ENCODE data around the gene FUT3.
A peak's percentile ranks its signal among the peaks of the same experiment; 100 is the strongest.

The FUT3 gene

DNA sequence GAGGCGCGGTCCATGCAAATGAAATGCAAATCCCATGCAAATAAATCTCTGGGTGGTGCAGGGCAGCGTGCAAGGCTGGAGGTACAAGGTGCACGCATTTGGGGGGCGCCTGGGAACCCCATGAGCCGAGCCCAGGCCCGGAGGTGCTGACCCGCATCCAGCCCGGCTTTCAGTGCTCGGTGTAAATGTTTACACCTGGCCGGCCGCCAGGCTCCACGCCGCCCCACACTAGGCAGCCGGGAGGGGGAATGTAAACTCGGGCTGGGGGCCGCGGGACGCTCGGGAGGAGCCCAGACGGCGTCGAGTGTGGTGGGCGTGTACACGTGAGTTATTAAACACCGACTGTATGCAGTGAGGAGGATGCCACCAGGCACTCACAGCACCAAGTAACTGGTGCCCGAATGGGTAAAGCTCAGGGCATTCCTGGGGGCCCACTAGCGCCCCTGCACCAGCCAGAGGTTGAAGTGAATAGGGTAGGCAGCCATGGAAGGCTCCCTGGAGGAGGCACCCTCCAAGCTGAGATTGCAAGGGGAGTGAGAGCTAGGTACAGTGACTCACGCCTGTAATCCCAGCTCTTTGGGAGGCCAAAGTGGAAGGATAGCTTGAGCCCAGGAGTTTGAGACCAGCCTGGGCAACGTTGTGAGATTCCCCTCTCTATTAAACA lies 28.9 kb downstream of the FUT3 start:
- DNase-seq = no peak

DNA sequence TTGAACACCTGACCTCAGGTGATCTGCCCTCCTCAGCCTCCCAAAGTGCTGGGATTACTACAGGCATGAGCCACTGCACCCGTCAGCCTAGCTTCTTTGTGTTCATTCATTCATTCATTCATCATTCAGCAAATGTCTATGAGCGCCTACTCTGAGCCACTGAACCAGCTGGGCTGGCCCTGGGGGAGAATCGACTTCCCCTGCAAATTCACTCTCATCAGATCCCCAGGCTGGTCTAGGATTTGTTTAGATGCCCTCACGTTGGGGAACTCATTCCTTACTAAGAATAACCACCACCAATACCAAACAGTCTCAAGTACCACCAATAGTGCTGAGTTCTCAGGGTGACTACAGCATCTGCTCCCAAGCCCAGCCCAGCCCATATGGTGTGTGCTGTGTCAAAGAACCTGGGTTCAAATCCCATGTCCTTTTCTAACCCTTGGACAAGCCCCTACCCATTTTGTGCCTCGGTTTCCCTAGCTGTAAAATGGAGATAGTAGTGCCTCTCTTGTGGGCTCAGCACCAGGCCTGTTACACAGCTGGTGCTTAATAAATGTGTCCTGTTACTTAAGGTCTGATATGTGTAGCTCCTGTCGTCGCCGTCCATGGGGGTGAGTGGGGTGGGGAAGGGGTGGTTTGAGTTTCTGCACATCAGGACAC lies 29.6 kb downstream of the FUT3 start:
- DNase-seq = no peak

- no peak for DNase-seq
Observed at GRCh38 chr19:5820785-5821184, 30.5 kb downstream of the FUT3 start.

- no peak for DNase-seq
Observed at GRCh38 chr19:5818594-5818993, 32.7 kb downstream of the FUT3 start.

- DNase-seq = no peak
Observed at GRCh38 chr19:5817218-5817617, 34.0 kb downstream of the FUT3 start.

DNA sequence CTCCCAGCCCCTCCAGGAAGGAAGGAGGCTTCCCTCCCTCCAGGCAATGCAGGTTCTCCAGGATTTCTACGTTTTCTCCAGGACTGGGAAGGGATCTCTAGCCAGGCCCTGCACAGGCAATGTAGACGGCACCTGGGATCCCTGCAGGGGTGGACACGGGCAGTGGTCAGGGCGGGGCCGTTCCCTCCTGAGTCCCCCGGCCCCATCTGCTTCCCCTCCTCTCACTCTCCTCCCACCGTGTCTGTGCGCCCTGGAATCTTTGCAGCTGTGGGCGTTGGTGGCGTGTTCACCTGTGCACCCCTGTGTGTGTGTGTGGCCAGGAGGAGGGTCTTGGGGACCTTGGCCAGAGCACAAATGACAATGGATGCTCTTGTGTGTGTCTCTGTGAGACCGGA lies 36.4 kb downstream of the FUT3 start:
- no peak for DNase-seq

GRCh38 chr19:5814123-5814851 lies 37.0 kb downstream of the FUT3 start:
- no peak for DNase-seq

- DNase-seq = no peak
Observed at GRCh38 chr19:5811117-5811516, 40.1 kb downstream of the FUT3 start.

DNA sequence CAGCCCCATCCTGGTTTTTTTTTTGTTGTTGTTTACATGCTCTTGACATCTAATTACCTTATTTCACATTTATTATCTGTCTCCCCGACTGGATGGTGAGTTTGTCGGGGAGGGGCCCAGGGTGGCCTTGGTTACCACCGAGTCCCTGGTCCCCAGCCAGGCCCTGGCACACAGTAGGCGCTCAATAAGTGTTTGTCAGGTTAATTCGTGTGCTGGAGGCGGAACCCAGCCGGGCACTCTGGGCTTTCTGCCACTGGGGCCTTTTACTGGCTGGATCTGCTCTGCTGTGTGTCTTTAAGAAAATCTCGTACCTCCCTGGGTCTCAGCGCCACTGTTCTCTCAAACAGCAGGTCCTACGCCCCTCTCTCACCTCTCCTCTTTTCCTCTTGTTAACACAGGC lies 41.8 kb downstream of the FUT3 start:
- DNase-seq = no peak

GRCh38 chr19:5809053-5809452 lies 42.2 kb downstream of the FUT3 start:
- DNase-seq = no peak

GRCh38 chr19:5808120-5808816 lies 43.0 kb downstream of the FUT3 start:
- no peak for DNase-seq

- no peak for DNase-seq
Observed at GRCh38 chr19:5806905-5807304, 44.3 kb downstream of the FUT3 start.

- no peak for DNase-seq
Observed at GRCh38 chr19:5806133-5806489, 45.1 kb downstream of the FUT3 start.

DNA sequence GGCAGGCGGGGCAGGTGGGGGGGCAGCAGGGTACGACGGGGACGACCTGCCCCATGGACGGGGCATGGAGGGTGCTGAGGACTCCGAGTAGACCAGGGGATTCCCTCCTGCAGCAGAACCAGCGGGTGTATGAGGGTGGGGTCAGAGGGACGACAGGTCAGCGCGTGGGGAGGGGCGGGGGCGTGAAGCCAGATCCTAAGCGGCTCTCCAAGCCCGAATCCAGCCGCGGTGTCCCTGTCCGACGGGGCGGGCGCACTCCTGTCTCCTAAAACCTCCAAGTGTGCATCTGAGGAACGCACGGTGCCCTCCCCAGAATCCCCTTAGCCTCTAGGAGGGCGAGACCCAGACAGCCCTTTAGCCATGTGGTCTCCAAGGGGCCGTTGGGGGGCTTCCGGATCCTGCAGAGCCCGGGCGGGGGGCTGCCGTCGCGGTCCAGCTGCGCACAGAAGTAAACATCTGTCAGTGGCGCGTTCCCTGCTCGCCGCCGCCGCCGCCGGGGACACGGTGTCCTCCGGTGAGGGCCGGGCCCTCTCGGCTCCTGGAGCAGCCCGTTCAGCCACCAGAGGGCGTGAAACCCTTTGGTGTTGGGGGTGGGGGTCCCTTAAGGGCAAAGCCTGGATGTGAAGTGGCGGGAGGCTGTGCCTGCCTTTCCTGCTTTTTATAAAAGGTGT lies 45.7 kb downstream of the FUT3 start:
- DNase-seq = peak; percentile 41

DNA sequence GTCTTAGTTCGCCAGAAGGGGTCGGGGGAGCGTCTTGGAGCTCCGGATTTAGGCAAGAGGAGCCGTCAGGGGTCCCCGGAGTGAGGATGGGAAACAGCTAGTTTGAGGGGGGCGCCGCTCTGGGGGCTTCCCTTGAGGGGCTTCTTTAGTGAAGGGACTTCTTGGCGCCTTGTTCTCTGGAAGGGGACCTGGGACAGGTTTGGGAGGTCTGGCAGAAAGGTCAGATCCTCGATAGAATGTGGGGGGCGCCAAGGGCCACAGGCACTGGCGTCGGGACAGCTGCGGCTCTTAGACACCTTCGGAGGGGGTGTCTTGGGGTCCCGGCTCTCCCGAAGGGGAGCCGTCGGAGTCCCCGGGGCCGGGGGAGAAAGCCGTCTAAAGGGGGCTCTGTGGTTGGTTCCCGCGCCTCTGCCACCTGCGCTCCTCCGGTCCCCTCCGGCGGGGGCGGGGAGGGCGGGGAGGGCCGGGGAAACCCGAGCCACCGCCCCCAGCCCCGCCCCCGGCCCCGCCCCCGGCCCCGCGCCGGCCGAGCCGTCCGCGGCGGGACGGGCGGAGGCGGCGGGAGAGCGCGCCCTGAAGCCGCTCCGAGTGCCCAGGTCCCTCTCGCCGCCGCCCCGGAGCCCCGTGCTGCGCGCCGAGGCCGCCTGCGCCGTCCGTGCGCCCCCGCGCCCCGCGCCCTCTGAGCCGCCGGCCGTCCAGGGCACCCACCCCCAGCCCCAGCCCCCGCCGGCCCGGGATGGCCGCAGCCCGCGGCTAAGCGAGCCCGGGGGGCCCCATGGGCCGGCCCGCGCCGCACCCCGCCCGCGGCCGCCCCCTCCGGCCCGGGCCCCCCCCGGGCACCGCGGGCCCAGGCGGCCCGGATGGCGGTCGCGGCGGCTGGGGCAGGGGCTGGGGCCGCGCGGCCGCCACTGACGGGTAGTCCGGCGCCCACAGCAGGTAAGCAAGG lies 46.5 kb downstream of the FUT3 start, which contains the start of gene NRTN:
NRTN (plus strand) TSS at position 552 of the 946 bp plus-strand sequence. CDS start 19,099 bp downstream, outside the sequence.
- no peak for DNase-seq

- peak; percentile 78 for DNase-seq
Observed at GRCh38 chr19:5803752-5804515, 47.3 kb downstream of the FUT3 start.

GRCh38 chr19:5803441-5803751 lies 47.9 kb downstream of the FUT3 start:
- DNase-seq = no peak

DNA sequence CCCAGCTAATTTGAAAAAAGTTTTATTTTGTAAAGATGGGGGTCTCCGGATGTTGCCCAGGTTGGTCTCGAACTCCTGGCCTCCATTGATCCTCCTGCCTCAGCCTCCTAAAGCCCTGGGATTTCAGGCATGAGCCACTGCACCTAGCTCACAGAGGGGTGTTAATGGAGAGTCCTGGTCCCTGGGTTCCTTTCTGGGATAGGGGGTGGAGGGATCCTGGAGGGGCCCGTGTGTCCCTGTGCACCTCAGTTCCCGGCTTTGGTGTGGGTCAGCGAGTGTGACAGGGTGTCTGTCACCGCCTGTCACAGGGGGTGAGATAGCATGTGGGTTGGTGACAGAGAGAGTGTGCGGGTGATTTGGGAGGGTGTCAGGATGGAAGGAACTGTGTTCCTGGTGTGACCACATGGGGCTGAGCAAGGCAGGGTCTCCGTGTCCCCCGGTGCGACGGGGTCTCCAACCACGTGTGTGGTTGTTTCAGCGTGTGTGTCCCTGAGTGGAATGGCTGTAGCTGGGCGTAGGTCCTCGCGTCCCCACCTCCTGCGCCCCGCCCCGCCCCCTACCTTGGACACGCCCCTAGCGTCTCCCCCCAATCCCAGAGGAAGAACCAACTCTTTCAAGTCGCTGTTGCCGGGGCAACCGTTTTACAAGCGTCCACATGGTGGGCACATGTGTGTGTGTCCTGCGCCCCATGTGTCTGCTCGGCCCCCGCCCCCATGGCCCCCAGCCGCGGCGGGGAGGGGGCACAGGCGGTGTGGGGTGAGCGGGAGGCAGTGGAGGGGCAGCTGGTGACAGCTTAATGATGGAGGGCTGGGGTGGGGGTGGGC lies 49.2 kb downstream of the FUT3 start:
- DNase-seq = no peak

DNA sequence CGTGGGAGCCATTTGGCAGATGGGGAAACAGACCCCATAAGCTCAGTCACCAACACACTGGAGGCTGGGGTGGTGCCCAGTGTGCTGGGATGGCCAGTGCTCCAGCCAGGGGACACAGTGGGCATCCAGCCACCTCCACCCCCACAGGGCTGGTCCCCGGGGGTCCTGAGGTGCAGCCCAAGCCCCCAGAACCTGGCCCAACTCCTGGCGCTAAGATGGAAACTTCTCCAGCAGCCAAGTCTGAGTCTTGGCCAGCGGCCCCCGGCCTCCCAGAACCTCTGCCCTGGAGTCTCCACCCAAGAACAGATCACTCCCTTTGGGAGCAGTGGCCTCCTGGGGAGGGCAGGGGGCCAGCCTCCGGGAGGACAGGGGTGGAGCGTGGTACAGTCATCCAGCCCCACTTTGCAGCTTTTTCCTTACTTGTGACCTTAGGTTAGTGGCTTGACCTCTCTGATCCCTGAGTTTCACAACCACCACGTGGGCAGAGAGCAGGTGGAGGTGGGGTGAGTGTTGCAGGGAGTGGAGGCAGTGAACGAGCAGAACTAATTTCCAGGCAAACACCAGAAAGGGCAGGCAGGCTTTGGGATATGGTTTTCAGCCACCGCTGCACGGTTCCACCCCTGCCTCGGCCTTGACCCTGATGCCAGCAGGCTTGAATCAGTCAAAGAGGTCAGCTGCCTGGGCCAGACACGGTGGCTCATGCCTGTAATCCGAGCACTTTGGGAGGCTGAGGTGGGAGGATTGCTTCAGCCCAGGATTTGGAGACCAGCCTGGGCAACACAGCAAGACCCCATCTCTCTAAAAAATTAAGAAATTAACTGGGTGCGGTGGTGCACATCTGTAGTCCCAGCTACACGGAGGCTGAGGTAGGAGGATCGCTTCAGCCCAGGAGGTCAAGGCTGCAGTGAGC lies 50.6 kb downstream of the FUT3 start:
- no peak for DNase-seq
